ENCODE results near the gene IL18R1.

DNA sequence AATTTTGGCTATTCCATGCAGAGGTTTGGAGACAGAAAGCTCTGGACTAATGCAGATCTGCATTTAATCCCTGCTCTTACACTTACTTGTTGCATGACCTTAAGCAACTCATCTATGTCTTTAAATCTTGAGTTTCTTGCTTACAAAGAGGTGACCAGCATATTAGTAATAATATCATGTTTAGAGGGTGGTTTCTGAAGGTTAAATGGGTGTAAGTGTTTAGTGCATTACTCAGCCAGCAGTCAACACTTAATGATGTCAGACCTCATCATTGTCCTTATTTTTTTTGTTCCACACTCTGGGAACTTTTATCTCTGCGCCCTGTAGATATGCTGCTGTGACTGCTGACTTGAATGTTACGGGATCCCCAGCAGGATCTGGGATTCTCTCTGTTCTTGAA lies 42.6 kb upstream of the IL18R1 start:
- TF ChIP-seq, protein P1, sequence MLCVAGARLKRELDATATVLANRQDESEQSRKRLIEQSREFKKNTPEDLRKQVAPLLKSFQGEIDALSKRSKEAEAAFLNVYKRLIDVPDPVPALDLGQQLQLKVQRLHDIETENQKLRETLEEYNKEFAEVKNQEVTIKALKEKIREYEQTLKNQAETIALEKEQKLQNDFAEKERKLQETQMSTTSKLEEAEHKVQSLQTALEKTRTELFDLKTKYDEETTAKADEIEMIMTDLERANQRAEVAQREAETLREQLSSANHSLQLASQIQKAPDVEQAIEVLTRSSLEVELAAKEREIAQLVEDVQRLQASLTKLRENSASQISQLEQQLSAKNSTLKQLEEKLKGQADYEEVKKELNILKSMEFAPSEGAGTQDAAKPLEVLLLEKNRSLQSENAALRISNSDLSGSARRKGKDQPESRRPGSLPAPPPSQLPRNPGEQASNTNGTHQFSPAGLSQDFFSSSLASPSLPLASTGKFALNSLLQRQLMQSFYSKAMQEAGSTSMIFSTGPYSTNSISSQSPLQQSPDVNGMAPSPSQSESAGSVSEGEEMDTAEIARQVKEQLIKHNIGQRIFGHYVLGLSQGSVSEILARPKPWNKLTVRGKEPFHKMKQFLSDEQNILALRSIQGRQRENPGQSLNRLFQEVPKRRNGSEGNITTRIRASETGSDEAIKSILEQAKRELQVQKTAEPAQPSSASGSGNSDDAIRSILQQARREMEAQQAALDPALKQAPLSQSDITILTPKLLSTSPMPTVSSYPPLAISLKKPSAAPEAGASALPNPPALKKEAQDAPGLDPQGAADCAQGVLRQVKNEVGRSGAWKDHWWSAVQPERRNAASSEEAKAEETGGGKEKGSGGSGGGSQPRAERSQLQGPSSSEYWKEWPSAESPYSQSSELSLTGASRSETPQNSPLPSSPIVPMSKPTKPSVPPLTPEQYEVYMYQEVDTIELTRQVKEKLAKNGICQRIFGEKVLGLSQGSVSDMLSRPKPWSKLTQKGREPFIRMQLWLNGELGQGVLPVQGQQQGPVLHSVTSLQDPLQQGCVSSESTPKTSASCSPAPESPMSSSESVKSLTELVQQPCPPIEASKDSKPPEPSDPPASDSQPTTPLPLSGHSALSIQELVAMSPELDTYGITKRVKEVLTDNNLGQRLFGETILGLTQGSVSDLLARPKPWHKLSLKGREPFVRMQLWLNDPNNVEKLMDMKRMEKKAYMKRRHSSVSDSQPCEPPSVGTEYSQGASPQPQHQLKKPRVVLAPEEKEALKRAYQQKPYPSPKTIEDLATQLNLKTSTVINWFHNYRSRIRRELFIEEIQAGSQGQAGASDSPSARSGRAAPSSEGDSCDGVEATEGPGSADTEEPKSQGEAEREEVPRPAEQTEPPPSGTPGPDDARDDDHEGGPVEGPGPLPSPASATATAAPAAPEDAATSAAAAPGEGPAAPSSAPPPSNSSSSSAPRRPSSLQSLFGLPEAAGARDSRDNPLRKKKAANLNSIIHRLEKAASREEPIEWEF (CRISPR knock-in tag; IDR thresholded peaks at IDR 0.05) = no peak
- TF ChIP-seq FOSL1 (tag; conservative IDR thresholded peaks at IDR 0.05) = peak; percentile 36; the same call in 1 of the 2 replicates
- TF ChIP-seq, protein P2, sequence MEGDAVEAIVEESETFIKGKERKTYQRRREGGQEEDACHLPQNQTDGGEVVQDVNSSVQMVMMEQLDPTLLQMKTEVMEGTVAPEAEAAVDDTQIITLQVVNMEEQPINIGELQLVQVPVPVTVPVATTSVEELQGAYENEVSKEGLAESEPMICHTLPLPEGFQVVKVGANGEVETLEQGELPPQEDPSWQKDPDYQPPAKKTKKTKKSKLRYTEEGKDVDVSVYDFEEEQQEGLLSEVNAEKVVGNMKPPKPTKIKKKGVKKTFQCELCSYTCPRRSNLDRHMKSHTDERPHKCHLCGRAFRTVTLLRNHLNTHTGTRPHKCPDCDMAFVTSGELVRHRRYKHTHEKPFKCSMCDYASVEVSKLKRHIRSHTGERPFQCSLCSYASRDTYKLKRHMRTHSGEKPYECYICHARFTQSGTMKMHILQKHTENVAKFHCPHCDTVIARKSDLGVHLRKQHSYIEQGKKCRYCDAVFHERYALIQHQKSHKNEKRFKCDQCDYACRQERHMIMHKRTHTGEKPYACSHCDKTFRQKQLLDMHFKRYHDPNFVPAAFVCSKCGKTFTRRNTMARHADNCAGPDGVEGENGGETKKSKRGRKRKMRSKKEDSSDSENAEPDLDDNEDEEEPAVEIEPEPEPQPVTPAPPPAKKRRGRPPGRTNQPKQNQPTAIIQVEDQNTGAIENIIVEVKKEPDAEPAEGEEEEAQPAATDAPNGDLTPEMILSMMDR (IDR thresholded peaks at IDR 0.05 in 2 of 3, conservative IDR thresholded peaks at IDR 0.05 in 1 of 3; ENCODE audit: insufficient read depth in 2 of 3, low read depth in 1 of 3, low read length in 3 of 3) = no peak
- TF ChIP-seq BCL6 (CRISPR knock-in tag; IDR thresholded peaks at IDR 0.05) = no peak

All from K562 (cell line).